GM12892 (cell line): ENCODE data around the gene RXFP2.

Experiments used
- DNase-seq: peaks from one replicate; pipeline ENCODE4 v3.0.0; 2011; ENCODE audit not compliant: insufficient read length
- FAIRE-seq: peaks from 2 replicates; lab custom pipeline; 2011; peaks lifted over from hg19 to GRCh38; lab: Jason Lieb, UNC
- POLR2A ChIP-seq: IDR thresholded peaks from 2 replicates; pipeline ENCODE4 v1.6.1; 2011; ENCODE audit warnings: low read depth, low read length, control low read depth
- POLR2AphosphoS5 ChIP-seq: IDR thresholded peaks from 2 replicates; pipeline ENCODE4 v1.6.1; 2011; ENCODE audit warnings: low read depth, low read length, control low read depth
- TAF1 ChIP-seq: IDR thresholded peaks from 2 replicates; pipeline ENCODE4 v1.6.1; 2011; ENCODE audit warnings: low read depth, mild to moderate bottlenecking, control low read depth, low read length, borderline replicate concordance

The RXFP2 gene

GRCh38 chr13:31733647-31734046, 5.7 kb upstream of the RXFP2 start:
- DNase-seq = no peak
- TF ChIP-seq POLR2A = no peak
- TF ChIP-seq POLR2AphosphoS5 = no peak
- TF ChIP-seq TAF1 = no peak
- FAIRE-seq = no peak

- FAIRE-seq = peak; percentile 73
- DNase-seq = peak; percentile 6
- TF ChIP-seq TAF1 (no peak), POLR2A (no peak)
Observed at GRCh38 chr13:31742097-31742734, 2.9 kb downstream of the RXFP2 start.

- no peak for FAIRE-seq
- TF ChIP-seq TAF1 (no peak), POLR2A (no peak), POLR2AphosphoS5 (no peak)
- no peak for DNase-seq
Observed at GRCh38 chr13:31747291-31747690, 8.0 kb downstream of the RXFP2 start.

- no peak for FAIRE-seq
- no peak for DNase-seq
- TF ChIP-seq POLR2AphosphoS5 = no peak
- TF ChIP-seq TAF1 = no peak
- no peak for TF ChIP-seq POLR2A
Observed at GRCh38 chr13:31747966-31748365, 8.6 kb downstream of the RXFP2 start.

GRCh38 chr13:31749929-31750328, 10.6 kb downstream of the RXFP2 start:
- no peak for TF ChIP-seq POLR2A
- no peak for TF ChIP-seq TAF1
- no peak for TF ChIP-seq POLR2AphosphoS5
- FAIRE-seq = no peak
- no peak for DNase-seq

GRCh38 chr13:31755211-31755610, 15.9 kb downstream of the RXFP2 start:
- no peak for DNase-seq
- no peak for FAIRE-seq
- no peak for TF ChIP-seq TAF1
- no peak for TF ChIP-seq POLR2AphosphoS5
- TF ChIP-seq POLR2A = no peak

- DNase-seq (no peak), FAIRE-seq (no peak)
- TF ChIP-seq TAF1 (no peak), POLR2AphosphoS5 (no peak), POLR2A (no peak)
Observed at GRCh38 chr13:31755803-31756212, 16.5 kb downstream of the RXFP2 start.

GRCh38 chr13:31756346-31756745, 17.0 kb downstream of the RXFP2 start:
- TF ChIP-seq POLR2AphosphoS5 = no peak
- no peak for TF ChIP-seq POLR2A
- TF ChIP-seq TAF1 = no peak
- FAIRE-seq = no peak
- DNase-seq = no peak

- DNase-seq (no peak), FAIRE-seq (no peak)
- no peak for TF ChIP-seq POLR2A
- no peak for TF ChIP-seq TAF1
- TF ChIP-seq POLR2AphosphoS5 = no peak
Observed at GRCh38 chr13:31761951-31762350, 22.6 kb downstream of the RXFP2 start.

GRCh38 chr13:31764556-31764955, 25.2 kb downstream of the RXFP2 start:
- DNase-seq (no peak), FAIRE-seq (no peak)
- no peak for TF ChIP-seq TAF1
- no peak for TF ChIP-seq POLR2A
- TF ChIP-seq POLR2AphosphoS5 = no peak

GRCh38 chr13:31765138-31765785, 25.9 kb downstream of the RXFP2 start:
- DNase-seq (no peak), FAIRE-seq (no peak)
- TF ChIP-seq POLR2AphosphoS5 (no peak), TAF1 (no peak), POLR2A (no peak)

GRCh38 chr13:31767175-31767900, 28.0 kb downstream of the RXFP2 start:
- FAIRE-seq (no peak), DNase-seq (no peak)
- TF ChIP-seq POLR2A (no peak), TAF1 (no peak), POLR2AphosphoS5 (no peak)
